HG02973 (cell line): ENCODE results near the gene BICD1.

Experiments used
- ATAC-seq: cut with Tn5 transposase; IDR thresholded peaks from one replicate; pipeline ENCODE4 v1.9.1; 2021; ENCODE audit warnings: moderate library complexity; ENCODE audit not compliant: unreplicated experiment

The BICD1 gene

DNA sequence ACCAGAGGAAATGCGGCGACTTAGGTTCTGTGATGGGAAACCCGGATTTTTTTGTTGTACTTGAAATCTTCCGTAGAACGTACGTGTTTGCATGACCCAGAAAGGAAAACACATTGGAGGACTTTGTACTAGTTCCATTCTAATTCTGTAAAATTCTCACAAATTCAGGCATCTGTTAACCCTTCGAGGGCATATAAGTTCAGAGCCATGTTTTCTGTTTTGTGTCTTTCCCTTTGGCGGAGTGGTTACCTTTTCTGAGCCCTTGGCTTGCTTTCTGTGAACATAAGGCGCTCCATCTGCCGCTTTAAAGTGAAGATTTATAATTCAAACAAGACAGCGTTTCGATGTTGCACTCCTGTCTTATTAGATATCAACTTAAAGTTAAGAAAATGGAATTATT, 34.2 kb downstream of the BICD1 start:
- ATAC-seq, result no peak

DNA sequence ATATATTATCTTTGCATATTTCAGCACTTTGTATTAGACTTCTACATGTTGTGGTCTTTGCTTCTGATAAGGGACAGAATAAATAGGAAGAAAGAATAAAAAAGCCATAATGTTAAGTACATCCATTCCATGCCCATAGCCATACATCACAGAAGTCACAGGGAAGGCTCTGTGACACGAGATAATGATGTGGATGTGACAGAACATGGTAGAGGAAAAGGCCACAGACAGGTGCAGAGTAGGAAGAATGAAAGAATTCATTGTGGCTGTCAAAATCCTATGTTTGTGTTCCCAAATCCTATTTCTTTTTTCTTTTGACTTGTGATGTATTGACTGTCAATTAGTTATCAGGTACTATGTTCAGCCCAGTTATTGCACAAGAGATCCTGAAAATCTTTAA, 38.4 kb downstream of the BICD1 start:
- no peak for ATAC-seq

DNA sequence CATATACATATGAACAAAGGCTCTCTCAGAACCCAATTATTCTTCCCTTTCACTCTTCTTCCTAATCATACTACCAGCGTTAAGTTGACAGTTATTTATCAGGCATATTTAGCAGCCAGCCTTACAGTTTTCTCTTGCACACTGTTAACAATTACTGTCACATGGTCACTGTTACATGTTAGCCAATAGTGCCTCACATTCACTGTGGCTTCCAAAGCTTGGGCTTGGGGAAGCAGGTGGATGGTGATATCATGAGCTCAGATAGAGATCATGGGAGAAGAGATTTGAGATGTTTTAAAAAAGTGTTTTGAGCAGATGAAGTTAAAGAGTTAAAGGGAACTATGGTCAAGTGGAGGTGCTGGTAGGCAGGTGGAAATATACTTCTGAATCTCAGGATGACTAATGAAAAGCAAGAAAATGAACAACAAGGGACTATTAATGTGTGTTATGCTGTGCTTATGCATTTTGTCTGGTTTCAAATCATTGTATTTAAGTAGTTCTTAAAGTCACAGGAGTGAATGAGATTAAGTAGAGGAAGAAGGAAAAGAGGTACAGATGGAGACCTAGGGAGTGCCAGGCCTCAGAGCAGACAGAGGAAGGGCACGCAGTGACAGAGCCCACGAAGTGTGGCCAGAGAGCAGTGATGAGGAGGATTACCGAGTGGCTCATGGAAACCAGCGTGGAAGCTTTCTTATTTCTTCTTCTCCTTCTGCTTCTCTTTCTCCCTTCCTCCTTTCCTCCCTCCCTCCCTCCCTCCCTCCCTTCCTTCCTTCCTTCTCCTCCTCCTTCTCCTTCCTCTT, 39.6 kb downstream of the BICD1 start:
- no peak for ATAC-seq

DNA sequence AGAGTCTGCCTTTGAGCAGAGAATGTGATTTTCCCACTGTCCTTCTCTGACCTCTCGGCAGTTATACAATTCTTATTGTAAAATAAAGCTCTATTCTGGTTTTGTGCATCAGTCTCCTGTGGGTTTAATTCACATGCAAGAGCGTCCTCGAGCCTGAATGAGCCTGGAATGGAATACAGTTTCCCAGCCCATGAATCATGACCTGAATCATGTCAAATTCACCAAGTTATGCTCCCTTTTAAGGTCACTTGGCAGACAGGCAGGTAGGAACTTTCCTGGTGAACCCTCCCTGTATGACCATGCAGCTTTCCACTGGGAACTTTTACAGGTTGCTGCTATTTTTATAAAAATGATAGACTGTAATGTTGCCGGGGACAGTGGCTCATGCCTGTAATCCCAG, 41.7 kb downstream of the BICD1 start:
- ATAC-seq, result no peak

DNA sequence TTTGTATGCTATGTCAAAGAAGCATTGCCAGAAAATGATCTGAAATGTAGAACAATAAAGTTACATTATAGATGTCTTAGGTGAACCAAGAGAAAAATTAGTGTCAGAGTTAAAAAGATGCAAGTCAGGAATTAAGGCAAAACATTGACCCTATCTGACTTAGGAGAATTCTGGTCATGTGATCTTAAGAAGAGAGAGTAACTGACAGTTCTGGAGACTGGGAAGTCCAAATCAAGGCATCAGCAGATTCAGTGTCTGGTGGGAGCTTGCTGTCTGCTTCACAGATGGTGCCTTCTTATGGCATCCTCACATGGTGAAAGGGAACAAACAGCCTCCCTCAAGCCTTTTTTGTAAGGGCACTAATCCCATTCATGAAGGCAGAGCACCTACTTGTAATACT, 42.8 kb downstream of the BICD1 start:
- no peak for ATAC-seq

DNA sequence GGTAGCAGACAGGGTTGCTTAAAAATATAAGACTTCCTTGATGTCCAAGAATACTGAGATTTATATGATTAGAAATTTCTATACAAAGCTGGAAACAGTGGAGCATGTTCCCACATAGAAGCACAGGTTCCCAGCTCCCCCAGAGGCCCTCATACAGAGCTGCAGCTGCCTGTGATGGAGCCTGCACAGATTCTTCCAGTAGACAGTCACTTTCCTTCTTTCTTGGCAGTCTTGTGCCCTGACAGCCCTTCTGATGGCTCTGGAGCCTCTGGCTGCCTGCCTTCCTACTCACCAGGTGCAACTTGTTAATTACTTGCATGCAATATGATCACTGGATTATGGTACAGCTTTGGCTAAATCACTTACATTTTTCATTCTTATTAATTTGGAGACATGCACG, 44.4 kb downstream of the BICD1 start:
- ATAC-seq, result no peak

DNA sequence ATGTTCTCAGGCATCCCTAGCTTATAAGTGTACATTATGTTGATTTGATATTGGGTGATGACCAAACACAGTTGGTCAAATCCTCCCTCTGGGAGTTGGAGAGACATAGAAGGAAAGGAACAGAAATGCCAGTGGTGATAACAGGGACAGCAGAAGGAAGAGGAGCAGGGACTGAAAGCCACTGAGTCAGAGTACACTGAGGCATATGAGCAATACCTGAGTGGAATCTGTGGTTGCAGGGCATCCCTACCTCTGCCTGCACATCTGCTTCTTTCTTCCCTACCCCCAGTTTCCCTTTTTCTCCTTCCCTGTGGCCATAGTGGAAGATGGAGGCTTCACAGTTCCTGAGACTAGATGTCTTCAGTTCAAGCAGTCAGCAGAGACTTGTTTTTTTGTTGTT, 44.9 kb downstream of the BICD1 start:
- no peak for ATAC-seq

DNA sequence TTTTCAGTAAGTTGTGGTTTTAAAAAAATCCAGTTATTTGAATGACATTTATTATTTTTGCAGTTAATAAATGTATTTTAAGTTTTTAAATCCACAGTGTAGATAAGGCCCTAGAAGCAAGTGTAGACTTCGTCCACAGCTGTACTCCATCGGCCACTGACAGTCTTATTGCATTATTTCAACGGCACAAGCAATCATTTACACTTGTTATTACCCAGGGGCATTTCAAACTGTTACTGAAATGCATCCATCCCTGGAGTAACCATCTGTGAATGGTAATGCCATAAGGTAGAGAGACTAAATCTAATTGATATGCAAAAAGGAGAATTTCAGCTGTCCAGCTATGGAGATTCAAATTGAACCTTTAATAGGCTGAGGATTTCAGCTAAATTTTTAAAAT, 48.4 kb downstream of the BICD1 start:
- no peak for ATAC-seq

DNA sequence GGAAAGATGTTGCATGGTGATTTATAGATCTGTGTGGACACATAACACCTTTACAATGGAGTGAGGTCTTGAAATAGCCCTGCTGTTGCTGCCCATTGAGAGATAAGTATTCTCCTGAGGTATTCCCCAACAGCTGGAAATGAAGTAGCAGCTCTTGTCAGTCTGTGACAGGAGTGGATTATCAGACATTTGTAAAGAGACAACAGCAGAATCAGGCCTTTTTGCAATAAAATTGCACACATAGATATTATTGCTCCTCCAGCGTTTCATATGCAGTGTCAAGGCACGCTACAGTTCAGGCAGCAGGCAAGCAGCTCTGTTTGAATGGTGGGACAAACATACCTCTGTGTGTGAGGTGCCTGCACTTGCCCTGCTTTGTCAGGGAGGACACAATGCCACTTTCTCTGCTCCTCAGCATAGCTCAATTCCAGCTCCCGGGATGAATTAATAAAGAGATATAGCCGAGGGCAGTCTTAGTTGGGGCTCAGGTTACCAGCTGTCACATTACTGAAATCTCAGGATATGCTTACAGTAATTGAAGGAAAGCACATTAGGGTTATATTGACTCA, 49.4 kb downstream of the BICD1 start:
- ATAC-seq, result no peak

DNA sequence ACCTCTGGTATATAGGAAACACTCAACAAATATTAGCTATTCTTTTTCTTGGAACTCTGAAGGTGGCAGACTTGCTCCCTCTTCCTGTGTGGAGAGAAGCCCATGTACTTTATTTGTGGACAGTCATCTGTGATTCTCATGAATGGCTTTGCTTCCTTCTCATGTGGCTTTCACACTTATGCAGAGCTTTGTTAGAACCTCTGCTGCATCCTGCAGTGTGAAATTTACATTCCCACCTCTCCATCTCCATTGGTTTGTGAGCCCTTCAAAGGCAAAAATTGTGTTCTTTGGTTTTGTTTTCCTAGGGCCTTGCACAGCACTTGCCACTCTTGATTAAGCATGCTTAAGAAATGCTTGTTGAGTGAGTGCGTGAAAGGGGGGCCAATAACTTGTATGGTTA, 51.9 kb downstream of the BICD1 start:
- no peak for ATAC-seq

DNA sequence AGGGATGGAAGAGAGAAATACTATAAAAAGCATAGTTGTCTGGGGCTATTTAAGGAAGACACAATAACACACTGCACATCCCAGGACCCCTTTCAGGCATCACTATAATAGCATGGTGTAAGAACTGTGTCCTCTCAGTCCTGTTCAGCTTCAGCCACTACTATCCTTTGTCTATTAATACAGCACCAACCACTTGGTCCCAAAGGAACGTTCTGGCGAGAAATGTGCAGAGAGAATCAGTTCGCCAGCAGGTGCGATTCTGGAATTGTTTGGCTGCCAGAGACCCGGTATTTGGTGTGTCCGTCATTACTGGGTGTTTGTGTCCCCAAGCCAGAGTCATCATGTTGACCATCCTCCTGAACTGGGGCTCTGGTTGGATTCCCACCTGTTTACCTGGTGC, 52.7 kb downstream of the BICD1 start:
- no peak for ATAC-seq

DNA sequence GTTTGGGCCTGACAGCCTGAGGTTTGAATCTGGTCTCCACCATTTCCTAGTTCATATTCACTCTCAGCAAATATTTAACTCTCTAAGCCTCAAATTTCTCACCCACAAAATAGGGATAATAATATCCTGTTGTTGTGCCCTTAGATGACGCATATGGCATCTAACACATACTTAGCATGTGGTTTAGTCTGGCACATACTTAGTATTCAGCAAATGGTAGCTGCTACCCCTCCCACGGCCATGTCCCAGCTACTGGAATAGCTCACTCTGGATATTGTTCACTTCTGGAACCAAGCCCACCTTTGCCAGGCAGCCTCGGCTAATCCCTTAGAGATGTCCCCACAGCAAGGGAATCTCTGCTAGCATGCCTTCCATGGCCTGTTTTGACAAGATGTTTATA, 53.3 kb downstream of the BICD1 start:
- no peak for ATAC-seq

DNA sequence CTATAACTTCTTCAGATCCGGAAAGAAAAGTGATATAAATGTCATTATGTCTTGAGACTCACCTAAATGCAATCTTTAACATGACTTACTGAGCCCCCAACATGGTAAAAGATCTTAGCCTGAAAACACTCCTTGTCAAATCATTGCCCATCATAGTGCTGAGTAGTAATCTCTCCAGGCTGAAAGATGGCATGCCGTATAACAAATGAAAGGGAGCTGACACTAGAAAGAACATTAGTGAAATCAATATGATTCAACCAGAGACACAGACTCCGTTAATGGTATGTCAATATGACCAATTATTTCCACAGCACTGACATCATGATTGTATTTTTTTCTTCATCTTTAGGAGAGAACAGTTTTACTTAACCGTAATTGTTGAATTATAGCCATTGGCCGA, 54.4 kb downstream of the BICD1 start:
- ATAC-seq, result no peak

DNA sequence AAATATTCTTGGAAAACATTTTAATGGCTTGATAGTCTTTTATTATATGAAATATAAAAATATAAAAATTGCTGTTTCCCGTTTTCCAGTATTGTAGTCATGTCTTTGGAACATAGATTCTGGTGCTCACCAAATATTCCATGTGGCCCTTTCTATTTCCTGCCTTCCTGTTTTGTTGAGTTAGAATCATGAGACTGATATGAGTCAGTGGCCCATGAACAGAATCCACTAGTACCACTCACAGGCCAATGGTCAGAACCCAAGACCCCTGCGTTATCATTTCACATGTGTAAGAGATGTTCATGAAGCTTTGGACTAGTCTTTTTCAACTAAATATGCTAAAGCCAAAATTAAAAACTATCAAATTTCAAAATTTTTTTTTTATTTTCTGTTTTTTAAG, 56.9 kb downstream of the BICD1 start:
- no peak for ATAC-seq

DNA sequence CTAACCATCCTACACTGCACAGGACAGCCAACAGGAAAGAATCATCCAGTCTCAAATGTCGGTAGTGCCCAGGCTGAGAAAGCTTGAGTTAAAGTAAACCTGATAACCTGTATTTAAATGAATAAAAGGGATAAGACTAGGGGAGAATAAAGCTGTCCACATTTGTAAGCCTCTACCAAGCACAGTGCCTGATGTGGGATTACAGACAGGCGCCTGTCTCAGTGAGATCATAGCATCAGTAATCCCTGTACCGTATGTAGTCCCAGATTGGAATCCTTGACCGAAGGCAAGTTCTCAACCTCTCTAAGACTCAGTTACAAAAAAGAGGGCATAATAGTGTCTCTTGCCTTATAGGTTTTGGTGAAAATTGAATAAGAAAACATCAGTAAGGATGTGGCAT, 59.9 kb downstream of the BICD1 start:
- ATAC-seq, result no peak

DNA sequence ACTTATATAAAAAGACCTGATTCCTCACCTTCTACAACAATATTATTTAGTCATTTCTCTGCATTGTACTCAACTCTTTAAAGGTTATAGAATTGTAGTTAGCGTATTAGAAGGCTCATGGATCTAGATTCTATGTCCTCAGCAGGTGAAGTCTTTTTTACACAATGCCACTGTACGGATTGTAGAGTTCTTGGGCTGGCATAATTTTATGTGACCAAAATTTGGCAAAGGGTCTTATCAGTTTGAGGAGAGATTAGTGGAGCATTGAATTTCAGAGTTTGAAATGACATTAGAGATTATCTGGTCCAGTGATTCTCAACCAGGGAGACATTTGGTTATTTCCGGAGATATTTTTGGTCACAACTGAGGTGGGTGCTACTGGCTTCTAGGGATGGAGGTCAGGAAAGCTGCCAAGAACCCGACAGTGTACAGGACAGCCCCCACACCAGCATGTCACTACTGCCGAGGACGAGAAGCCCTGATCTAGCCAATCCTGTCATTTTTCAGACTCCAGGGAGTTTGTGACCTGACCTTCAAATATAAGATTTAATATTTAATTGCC, 63.9 kb downstream of the BICD1 start:
- ATAC-seq, result no peak

DNA sequence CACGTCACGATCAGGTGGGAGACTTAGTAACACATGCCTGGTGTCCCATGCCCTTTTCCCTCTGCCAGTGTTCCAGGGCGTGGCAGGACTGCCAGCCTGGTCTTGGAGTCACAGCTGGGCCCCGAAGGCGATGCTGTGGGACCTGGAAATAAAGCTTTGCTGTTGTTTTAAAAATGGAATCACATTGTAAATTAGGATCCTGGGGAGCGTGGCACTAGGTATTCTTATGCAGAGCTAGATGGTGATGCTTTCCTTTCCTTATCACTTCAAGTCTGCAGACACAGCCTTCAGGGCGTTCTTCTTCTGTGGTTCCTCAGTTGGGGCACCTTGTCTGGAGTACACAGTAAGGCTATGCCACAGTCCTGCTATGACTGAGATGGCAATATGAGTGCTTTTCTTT, 64.6 kb downstream of the BICD1 start:
- no peak for ATAC-seq

DNA sequence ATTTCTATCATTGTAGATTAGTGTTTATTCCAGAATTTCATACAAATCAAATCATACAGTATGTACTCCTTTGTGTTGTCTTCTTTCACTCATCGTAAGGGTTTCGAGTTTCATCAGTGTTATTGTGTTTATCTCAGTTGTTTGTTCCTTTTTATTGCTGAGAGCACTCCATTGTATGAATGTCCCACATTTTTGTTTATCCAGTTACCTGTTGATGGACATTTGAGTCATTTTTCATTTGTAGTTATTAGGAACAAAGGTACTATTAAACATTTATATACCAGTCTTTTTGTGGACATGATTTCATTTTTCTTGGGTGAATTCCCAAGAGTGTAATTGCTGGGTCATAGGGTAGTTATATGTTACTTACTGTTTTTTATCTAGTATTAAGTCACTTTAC, 70.0 kb downstream of the BICD1 start:
- no peak for ATAC-seq

DNA sequence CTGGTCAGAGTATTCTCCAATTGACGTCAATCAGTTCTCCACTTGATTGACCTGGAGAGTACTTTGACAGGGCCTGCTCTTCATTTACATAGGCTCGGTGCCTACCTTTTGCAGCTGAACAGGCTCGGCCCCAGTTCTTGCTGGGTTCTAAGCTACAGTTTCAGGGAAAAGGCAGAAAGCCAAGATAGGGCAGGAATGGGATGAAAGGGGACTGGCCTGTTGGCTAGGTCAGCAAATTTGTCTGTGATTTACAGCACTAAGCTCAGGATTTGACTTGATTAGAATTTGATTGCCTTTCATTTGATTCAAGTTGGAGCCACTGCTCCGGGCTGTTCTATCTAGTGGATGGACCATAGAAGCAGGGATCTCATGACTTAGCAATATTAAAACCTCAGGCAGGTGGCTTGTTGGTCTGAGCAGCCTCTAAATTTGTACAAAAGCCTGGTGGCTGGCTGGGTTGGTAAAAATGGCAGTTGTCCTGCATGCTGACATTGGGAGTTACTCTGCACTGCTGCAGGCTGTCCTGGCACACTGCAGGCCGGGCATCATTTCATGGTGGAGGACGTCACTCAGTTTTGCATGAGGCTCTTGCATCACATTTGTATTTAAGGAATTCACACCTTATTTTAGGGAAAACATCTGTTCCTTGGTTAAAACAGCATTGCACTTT, 71.8 kb downstream of the BICD1 start:
- ATAC-seq, result no peak

DNA sequence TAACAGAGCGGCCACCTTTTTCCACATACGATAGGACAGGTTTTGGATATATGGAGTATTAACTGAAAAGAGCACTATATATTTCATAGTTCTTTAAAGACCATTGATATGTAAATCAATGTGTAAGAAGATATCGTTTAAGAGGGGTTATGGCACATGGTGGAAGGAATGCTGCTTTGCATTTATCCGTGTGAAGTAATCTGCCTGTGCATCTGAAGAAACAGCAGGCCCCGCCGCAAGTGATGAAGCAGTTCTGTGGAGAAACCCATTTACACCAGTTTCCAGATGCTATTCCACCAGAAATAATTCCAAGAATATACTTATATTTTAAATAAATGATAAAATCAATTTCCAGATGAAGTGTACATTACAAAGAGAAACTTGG, 72.4 kb downstream of the BICD1 start:
- ATAC-seq, result no peak

DNA sequence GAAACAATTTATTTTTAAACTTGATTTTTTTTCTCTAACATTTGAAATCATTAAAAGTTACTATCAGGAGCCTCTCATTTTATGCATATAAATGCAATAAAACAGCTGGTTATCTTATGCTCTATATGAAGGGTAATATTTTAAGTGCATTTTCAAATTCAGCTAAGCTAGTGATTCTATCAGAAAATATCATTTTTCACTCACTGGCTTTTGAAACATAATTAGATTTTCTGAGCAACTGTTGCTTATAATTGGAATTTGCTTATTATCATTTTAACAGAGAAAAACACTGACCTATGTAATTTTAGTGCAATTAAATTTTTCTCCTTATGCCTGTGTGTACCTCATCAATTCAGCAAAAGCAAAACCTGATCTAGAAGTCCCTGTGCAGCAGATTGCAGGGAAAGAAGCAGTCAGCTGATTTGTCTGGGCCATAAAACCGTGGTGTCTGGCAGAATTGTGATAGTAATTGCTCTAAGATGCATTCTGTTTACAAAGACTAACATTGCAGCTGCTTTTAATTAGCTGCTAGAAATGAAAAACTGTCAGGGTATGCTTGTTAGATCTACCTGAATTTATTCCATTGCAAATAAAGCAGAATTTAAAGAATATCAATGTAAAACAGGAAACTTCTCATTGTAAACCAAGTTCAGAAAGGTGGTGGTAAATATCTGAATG, 75.0 kb downstream of the BICD1 start:
- no peak for ATAC-seq

DNA sequence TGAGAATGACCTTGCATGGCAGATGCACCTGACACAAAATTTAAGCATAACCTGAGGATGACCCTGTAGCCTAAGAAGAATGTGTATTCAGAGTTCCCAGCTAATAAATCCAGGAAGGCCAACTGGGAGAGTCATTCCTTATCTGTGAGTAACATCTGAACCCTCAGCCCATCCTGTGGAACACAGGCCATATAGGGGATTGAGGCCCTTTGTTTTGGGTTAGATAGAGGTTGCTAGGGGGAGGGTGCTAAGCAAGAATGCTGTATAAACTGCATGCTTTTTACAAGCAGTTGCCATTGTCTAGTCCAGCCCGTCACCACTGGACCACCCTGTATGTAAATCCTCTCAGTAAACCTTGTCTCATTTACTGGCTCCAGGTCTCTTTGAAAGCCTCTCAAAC, 77.0 kb downstream of the BICD1 start:
- no peak for ATAC-seq
